HTR-8/SVneo (cell line): Measurements from ENCODE around the gene BAG5.
A peak's percentile ranks its signal among the peaks of the same experiment; 100 is the strongest.

Experiments
- DNase-seq: peaks from one replicate; pipeline ENCODE4 v3.0.0; 2011; ENCODE audit warnings: low spot score, mixed read lengths; ENCODE audit not compliant: insufficient read length
- FAIRE-seq: peaks from 2 replicates; lab custom pipeline; 2011; peaks lifted over from hg19 to GRCh38; lab: Jason Lieb, UNC

The BAG5 gene

DNA sequence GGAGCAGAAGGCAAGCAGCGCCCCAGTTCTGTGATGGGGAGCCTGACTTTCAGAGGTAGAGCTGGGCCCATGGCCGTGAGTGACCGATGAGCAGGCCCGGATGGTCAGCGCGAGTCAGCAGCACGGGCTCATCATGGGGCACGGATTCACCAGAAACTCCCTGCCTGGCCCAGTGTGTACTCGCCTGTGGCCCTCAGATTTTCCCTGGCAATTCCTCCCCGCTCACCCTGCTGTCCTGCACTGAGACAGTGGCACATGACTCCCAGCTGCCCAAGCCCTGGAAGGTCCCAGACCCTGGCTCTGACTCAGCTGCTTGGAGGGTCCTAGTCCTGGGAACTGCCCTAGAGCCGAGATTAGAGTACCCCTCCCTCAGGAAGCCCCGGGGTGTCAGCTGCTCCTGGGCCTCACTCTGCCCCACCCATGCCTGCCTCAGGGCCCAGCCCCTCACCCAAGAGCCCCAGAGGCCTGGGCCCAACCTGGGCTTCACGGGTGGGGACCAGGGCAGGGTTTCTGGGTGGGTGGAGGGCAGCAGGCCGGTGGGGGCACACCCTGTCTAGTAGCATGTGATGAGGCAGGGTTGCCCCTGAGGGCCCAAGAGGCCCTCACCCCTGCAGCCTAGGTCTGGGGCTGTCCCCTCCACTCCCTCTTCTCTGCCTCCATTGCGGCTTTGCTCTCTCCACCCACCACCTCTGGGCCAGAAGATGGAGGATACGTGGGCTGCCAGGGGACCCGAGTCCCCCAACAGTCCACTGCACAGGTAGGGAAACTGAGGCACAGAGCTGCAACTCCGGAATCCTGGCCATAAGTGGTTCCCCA is 25.1 kb downstream of the BAG5 start:
- no peak for FAIRE-seq
- DNase-seq: no peak

GRCh38 chr14:103536693-103537092 is 25.8 kb downstream of the BAG5 start:
- no peak for DNase-seq

GRCh38 chr14:103535891-103536565 is 26.4 kb downstream of the BAG5 start:
- no peak for DNase-seq

More at GRCh38 chr14:103536693-103537092, 25.8 kb downstream of the BAG5 start:
- no peak for FAIRE-seq

GRCh38 chr14:103535081-103535890 is 27.2 kb downstream of the BAG5 start:
- DNase-seq: no peak
- FAIRE-seq: no peak

More at GRCh38 chr14:103535891-103536565, 26.4 kb downstream of the BAG5 start:
- FAIRE-seq: no peak

GRCh38 chr14:103534576-103535061 is 27.8 kb downstream of the BAG5 start:
- FAIRE-seq (no peak), DNase-seq (no peak)

GRCh38 chr14:103533999-103534575 is 28.4 kb downstream of the BAG5 start:
- FAIRE-seq: no peak
- no peak for DNase-seq

DNA sequence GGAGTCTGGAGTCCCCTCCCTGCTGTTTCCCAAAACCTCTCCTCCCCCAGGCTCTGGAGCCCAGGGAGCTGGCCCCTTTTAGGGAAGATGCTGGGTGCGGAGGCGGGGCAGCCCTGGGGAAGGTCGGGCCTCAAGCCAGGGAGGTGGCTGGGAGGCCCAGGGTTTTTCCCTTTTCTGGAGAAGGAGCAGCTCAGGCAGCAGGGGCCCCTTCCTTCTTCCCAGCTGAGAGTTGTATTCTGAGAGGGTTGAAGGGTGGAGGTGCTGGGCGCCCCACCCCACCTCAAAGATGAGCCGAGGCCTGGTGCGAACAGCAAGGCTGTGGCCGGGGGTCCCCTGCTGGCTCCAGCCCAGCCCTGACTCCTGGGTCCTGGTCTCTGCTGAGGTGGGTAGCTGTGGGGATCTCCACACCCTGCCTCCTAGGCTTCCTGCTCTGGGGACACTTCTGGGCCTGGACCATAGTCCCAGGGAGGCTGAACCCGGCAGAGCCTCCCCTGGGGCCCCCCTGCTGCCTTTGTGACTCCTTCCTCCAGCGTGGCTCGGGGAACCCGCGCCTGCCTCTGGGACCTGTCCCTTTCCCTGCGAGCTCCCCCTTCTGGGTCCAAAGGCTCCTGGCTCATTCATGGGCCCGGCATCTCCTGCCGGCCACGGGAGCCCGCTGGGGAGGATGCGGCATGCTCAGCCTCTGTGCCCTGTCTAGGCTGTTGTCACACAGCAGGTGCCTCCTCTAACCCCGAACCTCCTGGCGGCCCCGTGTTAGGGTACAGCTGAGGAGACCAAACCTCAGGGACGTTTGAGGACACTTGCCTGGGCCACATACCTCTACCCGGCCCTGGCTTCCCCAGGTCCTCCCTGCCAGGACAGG is 29.1 kb downstream of the BAG5 start:
- DNase-seq: no peak
- no peak for FAIRE-seq

- DNase-seq (no peak), FAIRE-seq (no peak)
Observed at GRCh38 chr14:103532216-103533136, 30.0 kb downstream of the BAG5 start.

- FAIRE-seq: no peak
- DNase-seq: no peak
Observed at GRCh38 chr14:103531421-103532215, 30.8 kb downstream of the BAG5 start.

DNA sequence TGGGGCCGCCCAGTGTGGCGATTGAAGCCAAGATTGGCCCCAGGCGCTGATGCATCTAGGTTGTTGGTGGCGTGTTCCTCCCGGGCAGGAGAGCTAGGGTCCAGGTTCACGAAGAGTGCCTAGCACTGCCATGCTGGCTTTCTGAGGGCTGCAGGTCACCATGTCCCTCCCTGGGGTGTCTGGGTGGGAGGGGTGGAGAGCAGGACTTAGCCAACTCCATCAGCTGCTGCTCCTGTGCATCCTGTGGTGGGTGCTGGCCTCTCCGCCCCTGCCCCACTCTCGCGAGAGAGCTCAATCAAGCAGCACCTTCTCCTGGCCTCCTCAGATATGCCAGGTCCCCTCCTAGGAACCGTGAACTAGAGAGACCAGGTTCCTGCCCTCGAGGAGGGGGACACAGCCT is 31.6 kb downstream of the BAG5 start:
- FAIRE-seq: no peak
- no peak for DNase-seq

- FAIRE-seq (no peak), DNase-seq (no peak)
Observed at GRCh38 chr14:103530390-103530789, 32.1 kb downstream of the BAG5 start.

DNA sequence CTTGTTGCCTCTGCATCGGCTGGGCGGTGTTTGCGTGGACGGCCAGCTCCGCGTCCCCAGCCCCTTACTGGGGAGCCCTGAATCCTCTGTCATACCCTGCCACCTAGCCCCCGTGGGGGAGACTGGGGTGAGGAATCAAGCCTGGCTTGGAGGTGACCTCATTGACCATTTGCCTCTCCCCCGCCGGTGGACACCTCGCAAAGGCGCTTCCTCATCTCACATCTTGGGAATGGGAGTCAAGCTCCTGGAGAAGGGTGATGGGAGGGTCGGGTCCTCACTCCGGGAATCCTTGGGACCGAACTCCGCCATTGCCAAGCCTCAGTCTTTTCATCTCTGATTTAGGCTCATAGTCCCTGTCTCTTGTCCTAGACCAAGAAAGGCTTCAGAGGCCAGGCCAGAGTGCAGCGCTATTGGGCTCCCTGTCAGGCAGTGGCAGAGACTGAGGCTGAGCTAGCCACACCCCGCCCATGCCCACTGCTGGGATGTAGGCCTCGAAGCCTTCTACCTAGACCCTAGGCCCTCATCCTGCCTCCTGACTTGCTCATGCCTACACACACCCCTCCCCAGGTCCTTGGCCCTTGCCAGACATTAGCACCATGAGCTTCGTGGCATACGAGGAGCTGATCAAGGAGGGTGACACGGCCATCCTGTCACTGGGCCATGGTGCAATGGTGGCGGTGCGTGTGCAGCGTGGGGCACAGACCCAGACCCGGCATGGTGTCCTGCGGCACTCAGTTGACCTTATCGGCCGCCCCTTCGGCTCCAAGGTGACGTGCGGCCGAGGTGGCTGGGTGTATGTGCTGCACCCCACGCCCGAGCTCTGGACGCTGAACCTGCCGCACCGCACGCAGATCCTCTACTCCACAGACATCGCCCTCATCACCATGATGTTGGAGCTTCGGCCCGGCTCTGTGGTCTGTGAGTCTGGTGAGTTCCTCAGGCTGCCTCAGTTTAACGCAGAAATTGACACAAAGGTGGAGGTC is 32.8 kb downstream of the BAG5 start:
- no peak for DNase-seq
- peak; percentile 46 for FAIRE-seq

DNA sequence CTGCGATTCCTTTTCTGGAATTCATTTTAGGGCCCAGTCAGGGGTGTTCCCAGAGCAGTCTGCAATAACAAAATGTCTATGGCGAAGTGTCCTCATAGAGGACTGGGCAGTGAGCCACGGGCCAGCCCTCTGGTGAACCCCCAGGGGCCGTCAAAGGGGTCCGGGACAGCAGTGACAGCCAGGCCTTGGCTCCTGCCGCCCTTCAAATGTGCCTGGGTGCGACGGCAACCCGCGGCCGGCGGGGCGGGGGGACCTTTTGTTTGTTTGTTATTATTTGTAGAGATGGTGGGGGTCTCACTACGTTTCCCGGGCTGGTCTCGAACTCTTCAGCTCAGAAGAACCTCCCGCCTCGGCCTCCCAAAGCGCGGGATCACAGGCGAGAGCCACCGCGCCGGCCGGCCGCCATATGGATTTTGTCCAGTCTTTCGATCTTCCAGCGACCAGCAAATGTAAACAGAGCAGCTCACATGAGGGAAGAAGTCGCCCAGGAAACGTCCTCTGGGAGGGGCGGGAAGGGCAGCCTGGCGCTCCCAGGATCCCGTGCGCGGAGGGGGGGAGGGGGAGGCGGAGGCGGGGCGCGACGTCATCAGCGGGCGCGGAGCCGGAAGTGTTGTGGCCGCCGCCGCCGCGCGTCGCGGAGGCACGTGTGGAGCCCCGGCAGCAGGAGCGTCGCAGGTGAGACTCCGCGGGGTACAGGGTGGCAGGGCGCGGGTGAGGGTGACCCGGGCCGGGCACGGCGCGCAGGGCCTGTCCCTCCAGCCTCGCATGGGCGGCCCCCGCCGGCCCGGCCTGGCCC is 33.7 kb downstream of the BAG5 start, which contains the start of gene TRMT61A:
Gene TRMT61A (plus strand): TSS at position 610 of the 796 bp plus-strand sequence. CDS start 783 bp downstream, outside the sequence.
- FAIRE-seq (peak; percentile 65), DNase-seq (peak; percentile 94)

DNA sequence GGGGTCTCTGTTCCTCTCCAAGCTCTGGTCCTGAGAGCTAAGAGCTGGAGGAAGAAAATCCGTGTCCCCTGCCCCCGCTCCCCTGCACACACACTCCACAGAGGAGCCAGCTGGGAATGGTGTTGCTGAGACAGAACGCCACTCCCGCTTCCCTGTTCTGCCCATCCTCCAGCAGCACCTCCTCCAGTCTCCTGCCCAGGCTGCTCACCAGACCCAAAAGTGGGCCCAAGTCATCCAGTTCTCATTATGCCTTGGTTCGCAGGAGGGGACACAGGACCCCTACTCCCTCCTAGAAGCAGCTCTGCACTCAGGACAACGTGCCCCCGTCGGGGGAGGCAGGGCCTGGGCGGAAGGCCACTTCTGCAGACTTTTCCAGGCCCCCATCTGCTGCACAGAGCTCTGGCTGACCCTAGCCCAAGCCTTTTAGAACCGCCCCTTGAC is 34.3 kb downstream of the BAG5 start:
- no peak for FAIRE-seq
- DNase-seq: no peak

DNA sequence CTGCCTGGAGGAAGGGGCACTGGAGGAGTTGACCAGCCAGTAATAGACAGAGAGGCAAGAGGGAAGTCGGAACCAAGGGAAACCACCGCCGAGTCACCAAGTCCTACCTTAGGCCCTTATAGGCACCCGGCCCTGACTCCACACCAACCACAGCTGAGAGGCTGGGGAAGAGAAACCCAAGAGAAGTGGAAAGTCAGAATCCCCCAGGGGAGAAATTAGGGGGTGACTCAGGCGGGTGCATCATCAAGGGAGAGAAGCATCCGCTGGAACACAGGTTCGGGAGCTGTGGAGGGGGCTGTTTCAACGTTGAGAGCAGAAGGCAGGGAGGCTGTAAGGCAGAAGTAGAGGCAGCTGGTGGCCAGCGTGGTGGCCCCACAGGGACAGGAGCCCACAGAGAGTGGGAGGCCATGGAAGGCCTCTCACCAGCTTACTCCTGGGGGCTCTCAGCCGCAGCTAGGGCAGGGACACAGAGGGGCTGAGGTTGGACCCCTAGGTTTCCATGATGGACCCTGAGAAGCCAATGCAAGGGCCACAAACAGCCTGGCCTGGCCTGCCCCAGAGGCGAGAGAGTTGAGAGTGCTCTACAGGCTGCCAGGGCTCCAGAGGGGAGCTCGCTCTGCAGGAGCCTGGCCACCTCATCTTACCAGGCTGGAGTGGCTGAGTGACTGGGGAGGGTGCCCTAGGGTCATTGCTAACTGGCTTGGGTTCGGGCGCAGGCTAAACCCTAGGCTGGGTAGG is 34.9 kb downstream of the BAG5 start:
- FAIRE-seq: no peak
- no peak for DNase-seq
